Duodenal mucosa (tissue), 2 donors: ENCODE results near the gene EPHB2.

Experiments
- H3K27ac ChIP-seq: one replicate; pipeline ENCODE4 v1.7.0; 2013; ENCODE audit warnings: low read depth, low read length
- H3K27me3 ChIP-seq, 2 donors: one replicate each; pipeline ENCODE4 v1.7.0; 2013; ENCODE audit warnings: low read length in 2 of 2, control low read depth in 1 of 2; ENCODE audit not compliant: insufficient read depth in 2 of 2, control insufficient read depth in 1 of 2
- H3K36me3 ChIP-seq, 2 donors: one replicate each; pipeline ENCODE4 v1.7.0; 2013; ENCODE audit warnings: low read length in 2 of 2, control low read depth in 1 of 2; ENCODE audit not compliant: insufficient read depth in 2 of 2, control insufficient read depth in 1 of 2
- H3K4me1 ChIP-seq, 2 donors: one replicate each; pipeline ENCODE4 v1.7.0; 2013; ENCODE audit warnings: low read length in 2 of 2, control low read depth in 1 of 2; ENCODE audit not compliant: insufficient read depth in 2 of 2, control insufficient read depth in 1 of 2
- H3K4me3 ChIP-seq, 2 donors: one replicate each; pipeline ENCODE4 v1.7.0; 2013; ENCODE audit warnings: low read length in 2 of 2, low read depth in 1 of 2
- H3K9ac ChIP-seq, 2 donors: one replicate each; pipeline ENCODE4 v1.7.0; 2013; ENCODE audit warnings: low read length in 2 of 2, low read depth in 1 of 2
- H3K9me3 ChIP-seq, 2 donors: one replicate each; pipeline ENCODE4 v1.7.0; 2013; ENCODE audit warnings: low read length in 2 of 2, control low read depth in 1 of 2; ENCODE audit not compliant: control insufficient read depth in 1 of 2

Gene EPHB2

GRCh38 chr1:22861764-22862440 is 151.3 kb downstream of the EPHB2 start:
- Histone ChIP-seq H3K27me3 (no peaks in the 10 kb centered on the region), H3K4me1 (no peaks in the 10 kb centered on the region), H3K27ac (no peak overlapping the region), H3K9me3 (no peaks in the 10 kb centered on the region), H3K36me3 (peaks cover 13 to 31% of the 10 kb centered on the region in 2 donors), H3K4me3 (no peak overlapping the region), H3K9ac (no peak overlapping the region)

GRCh38 chr1:22862752-22863151 is 152.1 kb downstream of the EPHB2 start:
- no peaks in the 10 kb centered on the region for H3K4me1 ChIP-seq
- H3K36me3 ChIP-seq = peaks cover 13 to 31% of the 10 kb centered on the region in 2 donors
- no peak overlapping the region for H3K9ac ChIP-seq
- no peaks in the 10 kb centered on the region for H3K27me3 ChIP-seq
- no peak overlapping the region for H3K4me3 ChIP-seq
- H3K27ac ChIP-seq = no peak overlapping the region
- no peaks in the 10 kb centered on the region for H3K9me3 ChIP-seq

GRCh38 chr1:22863766-22864165 is 153.1 kb downstream of the EPHB2 start:
- no peaks in the 10 kb centered on the region for H3K4me1 ChIP-seq
- H3K4me3 ChIP-seq = no peak overlapping the region
- H3K27ac ChIP-seq = no peak overlapping the region
- H3K36me3 ChIP-seq = peaks cover 13 to 39% of the 10 kb centered on the region in 2 donors
- no peaks in the 10 kb centered on the region for H3K9me3 ChIP-seq
- H3K27me3 ChIP-seq = no peaks in the 10 kb centered on the region
- no peak overlapping the region for H3K9ac ChIP-seq

GRCh38 chr1:22864886-22865285 is 154.2 kb downstream of the EPHB2 start:
- Histone ChIP-seq H3K27ac (no peak overlapping the region), H3K27me3 (no peaks in the 10 kb centered on the region), H3K9me3 (no peaks in the 10 kb centered on the region), H3K9ac (no peak overlapping the region), H3K4me1 (no peaks in the 10 kb centered on the region), H3K36me3 (peaks cover 13 to 51% of the 10 kb centered on the region in 2 donors), H3K4me3 (no peak overlapping the region)

GRCh38 chr1:22865736-22866135 is 155.1 kb downstream of the EPHB2 start:
- no peaks in the 10 kb centered on the region for H3K4me1 ChIP-seq
- H3K9me3 ChIP-seq = no peaks in the 10 kb centered on the region
- H3K9ac ChIP-seq = no peak overlapping the region
- H3K27ac ChIP-seq = no peak overlapping the region
- H3K27me3 ChIP-seq = no peaks in the 10 kb centered on the region
- no peak overlapping the region for H3K4me3 ChIP-seq
- H3K36me3 ChIP-seq = peaks cover 13 to 59% of the 10 kb centered on the region in 2 donors

GRCh38 chr1:22866868-22867267 is 156.2 kb downstream of the EPHB2 start:
- no peaks in the 10 kb centered on the region for H3K9me3 ChIP-seq
- H3K36me3 ChIP-seq = peaks cover 13 to 67% of the 10 kb centered on the region in 2 donors
- H3K9ac ChIP-seq = no peak overlapping the region
- H3K4me3 ChIP-seq = no peak overlapping the region
- no peaks in the 10 kb centered on the region for H3K27me3 ChIP-seq
- no peak overlapping the region for H3K27ac ChIP-seq
- H3K4me1 ChIP-seq = no peaks in the 10 kb centered on the region

- H3K36me3 ChIP-seq = peaks cover 8 to 60% of the 10 kb centered on the region in 2 donors
- no peaks in the 10 kb centered on the region for H3K27me3 ChIP-seq
- H3K9ac ChIP-seq = no peak overlapping the region
- H3K4me3 ChIP-seq = no peak overlapping the region
- no peak overlapping the region for H3K27ac ChIP-seq
- H3K9me3 ChIP-seq = no peaks in the 10 kb centered on the region
- peaks cover 7% of the 10 kb centered on the region in 2 donors for H3K4me1 ChIP-seq
Measured at GRCh38 chr1:22868331-22868730, 157.7 kb downstream of the EPHB2 start.

GRCh38 chr1:22869325-22869724 is 158.7 kb downstream of the EPHB2 start:
- H3K9ac ChIP-seq = no peak overlapping the region
- H3K36me3 ChIP-seq = peaks cover 10 to 52% of the 10 kb centered on the region in 2 donors
- no peak overlapping the region for H3K4me3 ChIP-seq
- H3K9me3 ChIP-seq = no peaks in the 10 kb centered on the region
- H3K4me1 ChIP-seq = peaks cover 11 to 12% of the 10 kb centered on the region in 2 donors
- H3K27me3 ChIP-seq = no peaks in the 10 kb centered on the region
- no peak overlapping the region for H3K27ac ChIP-seq

GRCh38 chr1:22870201-22870871 is 159.7 kb downstream of the EPHB2 start:
- Histone ChIP-seq H3K9me3 (no peaks in the 10 kb centered on the region), H3K9ac (no peak overlapping the region), H3K36me3 (peaks cover 7 to 46% of the 10 kb centered on the region in 2 donors), H3K27ac (no peak overlapping the region), H3K4me1 (peaks cover 11 to 12% of the 10 kb centered on the region in 2 donors), H3K27me3 (no peaks in the 10 kb centered on the region), H3K4me3 (no peak overlapping the region)

GRCh38 chr1:22872981-22873664 is 162.5 kb downstream of the EPHB2 start:
- H3K4me1 ChIP-seq = peaks cover 11 to 12% of the 10 kb centered on the region in 2 donors
- H3K27me3 ChIP-seq = no peaks in the 10 kb centered on the region
- no peaks in the 10 kb centered on the region for H3K9me3 ChIP-seq
- peaks cover 8 to 50% of the 10 kb centered on the region in 2 donors for H3K36me3 ChIP-seq
- H3K4me3 ChIP-seq = no peak overlapping the region
- H3K9ac ChIP-seq = no peak overlapping the region
- no peak overlapping the region for H3K27ac ChIP-seq
